Amniotic stem cell (primary cell): Measurements from ENCODE around the gene AP3M1.

ENCODE experiments used
- DNase-seq: peaks from one replicate; lab custom pipeline; 2025; lab: John Stamatoyannopoulos, UW

AP3M1 gene

GRCh38 chr10:74114041-74114448, 36.6 kb downstream of the AP3M1 start:
- no peak for DNase-seq

- DNase-seq, result no peak
Observed at GRCh38 chr10:74113546-74113945, 37.1 kb downstream of the AP3M1 start.

GRCh38 chr10:74111799-74112198, 38.8 kb downstream of the AP3M1 start:
- DNase-seq, result no peak

GRCh38 chr10:74110120-74110519, 40.5 kb downstream of the AP3M1 start:
- DNase-seq, result no peak

GRCh38 chr10:74109452-74109851, 41.2 kb downstream of the AP3M1 start:
- no peak for DNase-seq

DNA sequence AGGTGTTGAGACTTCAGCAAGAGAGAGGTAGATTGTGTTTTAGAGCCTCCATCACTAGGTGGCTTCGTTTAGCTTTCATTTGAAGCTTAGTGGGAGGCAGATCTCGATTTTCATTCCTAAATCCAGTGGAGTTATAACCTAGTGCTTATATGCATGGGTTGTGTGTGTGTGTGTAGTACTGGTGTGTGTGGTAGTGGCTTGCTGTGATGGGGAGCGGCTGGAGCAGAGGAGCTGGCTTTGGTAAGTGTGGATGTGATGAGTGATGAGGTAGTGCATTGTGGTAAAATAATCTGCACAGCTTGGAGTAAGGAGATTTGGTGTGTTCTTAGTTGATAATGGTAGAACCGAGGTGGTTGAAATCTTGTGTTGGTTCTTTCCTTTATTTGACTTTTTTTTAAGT, 43.2 kb downstream of the AP3M1 start:
- DNase-seq, result no peak

GRCh38 chr10:74104996-74105395, 45.6 kb downstream of the AP3M1 start:
- no peak for DNase-seq

DNA sequence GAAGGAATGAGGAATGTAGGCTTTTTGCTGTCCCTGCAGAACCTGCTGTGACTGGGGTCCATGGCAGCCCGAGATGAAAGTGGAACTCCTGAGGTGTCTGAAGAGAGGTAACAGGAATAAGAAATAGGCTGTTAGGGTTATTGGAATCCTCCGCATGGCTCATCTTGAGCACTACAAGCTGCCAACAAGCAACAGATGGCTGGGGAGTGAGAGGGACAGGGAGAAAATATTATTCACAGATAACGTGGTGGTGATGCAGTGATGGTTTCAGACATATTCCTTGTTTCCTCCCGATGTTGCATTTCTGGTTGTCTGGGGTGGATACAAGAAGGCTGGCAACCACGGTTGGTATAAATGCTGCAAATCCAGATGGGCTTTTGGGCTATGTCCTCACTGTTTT, 46.1 kb downstream of the AP3M1 start:
- DNase-seq, result no peak

DNA sequence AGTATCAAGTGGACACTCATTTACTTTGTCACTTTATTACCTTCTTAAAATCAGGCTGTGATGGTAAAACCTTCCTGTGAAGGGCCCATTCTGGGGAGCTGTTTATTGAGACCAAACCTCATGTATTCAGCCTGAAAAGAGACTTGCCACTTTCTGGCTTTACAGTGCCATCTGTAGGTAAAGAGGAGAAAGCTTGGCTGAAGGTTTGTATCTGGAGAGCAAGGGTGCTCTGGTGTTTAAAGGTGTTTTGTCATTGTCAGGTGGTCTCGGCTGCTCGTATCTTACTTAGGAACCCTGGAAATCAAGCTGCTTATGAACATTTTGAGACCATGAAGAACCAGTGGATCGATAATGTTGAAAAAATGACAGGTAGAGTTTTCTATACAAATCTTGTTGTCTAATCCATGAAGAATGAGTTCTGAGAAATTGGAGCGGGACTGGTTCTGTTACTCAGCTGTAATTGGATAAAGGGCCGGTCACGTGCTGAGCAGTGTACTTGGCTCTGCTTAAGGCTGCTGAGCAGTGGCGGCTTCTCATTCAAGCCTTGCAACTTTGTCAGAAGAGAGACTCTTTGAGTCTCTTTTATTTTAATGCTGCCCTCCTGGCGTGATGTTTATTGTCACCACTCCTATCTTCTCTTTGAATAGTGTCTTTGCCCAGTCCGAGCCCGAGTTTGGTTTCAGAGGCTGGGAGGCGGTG, 46.9 kb downstream of the AP3M1 start:
- no peak for DNase-seq

DNA sequence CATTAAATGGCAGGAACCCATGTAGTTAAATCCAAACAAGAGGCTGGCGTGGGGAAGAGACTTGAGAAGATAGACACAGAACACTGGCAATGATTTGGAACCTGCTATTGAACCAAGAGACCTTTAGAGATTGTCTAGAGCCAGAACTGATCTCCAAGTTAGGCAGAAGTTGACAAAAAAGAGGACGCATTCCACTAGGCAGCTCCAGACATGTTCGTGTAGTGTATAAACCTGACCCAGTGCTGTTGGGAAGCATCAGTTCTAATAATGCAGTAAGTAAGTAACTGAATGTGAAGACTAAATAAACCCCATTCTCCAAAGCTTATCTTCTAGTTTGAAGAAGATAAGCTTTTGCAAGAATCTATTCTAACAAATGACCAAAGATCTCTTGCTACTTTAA, 50.8 kb downstream of the AP3M1 start:
- DNase-seq, result no peak

DNA sequence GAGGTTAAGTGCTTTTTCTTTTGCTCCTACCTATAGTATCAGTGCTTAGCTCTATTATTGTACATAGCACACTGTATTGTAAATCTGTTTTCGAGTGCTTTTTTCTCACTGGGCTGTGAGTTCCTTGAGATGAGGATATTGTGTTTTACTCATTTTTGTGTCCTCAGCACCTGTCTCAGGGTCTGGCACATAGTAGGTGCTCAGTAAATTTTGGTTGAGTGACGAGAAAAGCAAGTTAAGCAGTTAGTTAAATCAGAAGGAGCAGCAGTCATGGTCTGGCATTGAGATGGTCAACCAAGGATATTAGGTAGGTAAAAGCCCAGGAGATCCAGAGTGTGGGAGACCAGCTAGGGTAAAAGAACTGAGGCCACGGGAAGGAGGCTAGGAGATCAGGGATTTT, 51.2 kb downstream of the AP3M1 start:
- DNase-seq, result no peak

DNA sequence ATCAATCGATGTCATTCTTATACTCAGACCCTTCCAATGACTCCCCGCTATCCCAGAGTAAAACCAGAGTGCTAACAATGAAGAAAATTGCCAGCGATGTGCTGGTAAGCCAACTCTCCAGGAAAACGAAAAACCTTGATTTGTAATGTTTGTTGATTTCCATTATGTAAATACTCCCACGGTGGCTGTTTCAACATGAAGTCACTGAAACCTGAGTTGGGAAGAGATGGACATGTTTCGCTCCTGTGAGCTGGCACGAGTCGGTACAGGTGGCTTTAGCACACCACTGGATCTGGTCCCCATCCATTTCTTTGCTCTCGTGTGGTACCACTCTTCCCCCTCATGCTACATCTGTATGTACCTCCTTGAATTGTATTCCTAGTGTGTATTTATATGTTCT, 52.9 kb downstream of the AP3M1 start:
- DNase-seq, result no peak

- no peak for DNase-seq
Observed at GRCh38 chr10:74096777-74097176, 53.9 kb downstream of the AP3M1 start.

- no peak for DNase-seq
Observed at GRCh38 chr10:74094231-74094630, 56.4 kb downstream of the AP3M1 start.

GRCh38 chr10:74093530-74094164, 57.0 kb downstream of the AP3M1 start:
- DNase-seq, result no peak

- DNase-seq, result no peak
Observed at GRCh38 chr10:74092372-74092771, 58.3 kb downstream of the AP3M1 start.

GRCh38 chr10:74088722-74089121, 61.9 kb downstream of the AP3M1 start:
- DNase-seq, result no peak

GRCh38 chr10:74086317-74086716, 64.3 kb downstream of the AP3M1 start:
- no peak for DNase-seq

DNA sequence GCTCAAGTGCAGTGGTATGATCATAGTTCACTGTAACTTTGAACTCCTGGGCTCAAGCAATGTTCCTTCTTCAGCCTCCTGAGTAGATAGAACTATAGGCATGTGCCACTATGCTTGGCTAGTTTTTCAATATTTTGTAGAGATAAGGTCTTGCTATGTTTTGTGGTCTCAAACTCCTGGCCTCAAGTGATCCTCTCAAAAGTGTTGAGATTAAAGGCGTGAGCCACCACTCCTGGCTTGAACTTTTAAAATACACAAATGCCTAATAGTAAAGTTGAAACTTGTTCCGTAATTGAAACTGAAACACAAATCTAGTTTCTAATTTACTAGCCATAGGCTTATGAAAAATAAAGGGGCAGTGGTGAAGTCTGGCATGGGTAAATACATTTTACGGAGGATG, 65.7 kb downstream of the AP3M1 start:
- DNase-seq, result no peak

DNA sequence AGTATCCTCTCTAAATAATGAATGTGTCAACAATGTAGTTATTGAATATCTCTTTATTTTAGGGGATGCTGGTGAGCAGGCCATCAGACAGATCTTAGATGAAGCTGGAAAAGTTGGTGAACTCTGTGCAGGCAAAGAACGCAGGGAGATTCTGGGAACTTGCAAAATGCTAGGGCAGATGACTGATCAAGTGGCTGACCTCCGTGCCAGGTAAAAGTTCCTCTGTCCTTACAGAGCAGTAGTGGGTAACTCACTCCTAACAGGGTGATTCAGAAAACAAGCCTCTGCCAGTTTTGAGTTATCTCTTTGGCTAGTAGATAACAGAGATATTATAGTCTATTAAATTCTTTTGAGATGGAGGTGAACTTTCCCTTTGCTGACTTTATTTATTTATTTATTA, 67.3 kb downstream of the AP3M1 start:
- DNase-seq, result no peak

DNA sequence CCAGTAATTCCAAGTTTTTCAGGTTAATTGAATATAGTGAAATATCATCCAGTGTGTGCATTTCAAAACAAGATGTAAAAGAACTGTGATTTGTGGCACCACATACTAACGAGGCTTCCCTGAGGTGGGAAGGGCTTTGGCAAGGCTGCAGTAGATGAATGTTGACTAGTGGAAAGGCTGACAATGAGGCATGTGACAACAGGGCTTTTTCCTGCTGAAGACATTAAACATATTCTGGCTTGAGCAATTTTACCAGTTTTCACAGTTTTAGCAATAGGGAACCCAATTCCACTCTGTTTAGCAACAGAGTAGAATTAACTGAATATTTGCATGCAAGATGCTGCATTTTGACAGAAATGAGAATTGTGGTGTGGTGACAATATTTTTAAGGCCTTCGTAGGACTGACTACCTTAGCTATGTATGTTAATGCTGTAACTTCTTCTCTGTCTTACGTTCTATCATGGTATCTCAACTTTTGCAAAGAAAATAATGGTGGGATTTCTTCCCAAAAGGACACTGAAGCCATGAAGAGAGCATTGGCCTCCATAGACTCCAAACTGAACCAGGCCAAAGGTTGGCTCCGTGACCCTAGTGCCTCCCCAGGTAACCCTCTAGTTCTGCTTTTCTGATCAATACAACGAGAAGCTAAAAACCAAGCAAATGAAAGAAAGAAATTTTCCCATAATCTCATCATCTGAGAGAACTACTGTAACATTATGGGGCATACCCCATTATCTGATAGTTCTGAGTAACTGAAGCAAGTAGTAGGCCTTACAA, 68.5 kb downstream of the AP3M1 start:
- DNase-seq, result no peak

DNA sequence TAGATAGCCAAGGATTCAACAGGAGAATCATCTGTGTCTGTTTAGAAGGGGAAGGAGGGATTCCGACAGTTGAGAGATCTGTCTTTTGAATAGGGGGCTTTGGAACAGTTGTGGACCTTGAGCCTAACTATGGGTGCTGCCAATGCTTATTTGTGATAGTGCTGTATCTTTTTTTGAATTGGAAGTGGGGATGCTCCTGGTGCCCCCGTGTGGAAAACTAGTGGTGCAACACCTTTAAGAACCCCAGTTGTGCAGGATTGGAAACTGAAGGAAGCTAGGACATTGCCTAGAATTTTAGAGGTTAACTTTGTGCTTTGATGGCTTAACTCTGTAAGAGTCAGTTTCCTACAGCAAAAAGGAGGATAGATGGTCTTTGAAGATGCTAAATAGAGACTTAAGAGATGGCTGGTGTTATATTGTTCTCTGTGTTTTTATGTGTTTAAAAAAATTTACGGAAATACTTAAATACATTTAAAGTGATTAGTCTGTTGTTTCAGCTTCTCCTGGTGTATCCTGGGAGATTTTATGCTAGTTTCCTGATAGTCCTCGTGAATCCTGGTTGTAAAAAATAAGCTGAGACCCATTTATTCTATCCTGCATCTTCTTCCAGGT, 69.3 kb downstream of the AP3M1 start:
- no peak for DNase-seq
